Measurements from ENCODE around the gene ASH1L.

GRCh38 chr1:155487541-155487940 is 75.1 kb downstream of the ASH1L start:
- TF ChIP-seq POLR2A (IDR thresholded peaks at IDR 0.05; ENCODE audit: low read depth) (no peak), POLR2AphosphoS5 (IDR thresholded peaks at IDR 0.05) (no peak)
- TF ChIP-seq, protein P1, sequence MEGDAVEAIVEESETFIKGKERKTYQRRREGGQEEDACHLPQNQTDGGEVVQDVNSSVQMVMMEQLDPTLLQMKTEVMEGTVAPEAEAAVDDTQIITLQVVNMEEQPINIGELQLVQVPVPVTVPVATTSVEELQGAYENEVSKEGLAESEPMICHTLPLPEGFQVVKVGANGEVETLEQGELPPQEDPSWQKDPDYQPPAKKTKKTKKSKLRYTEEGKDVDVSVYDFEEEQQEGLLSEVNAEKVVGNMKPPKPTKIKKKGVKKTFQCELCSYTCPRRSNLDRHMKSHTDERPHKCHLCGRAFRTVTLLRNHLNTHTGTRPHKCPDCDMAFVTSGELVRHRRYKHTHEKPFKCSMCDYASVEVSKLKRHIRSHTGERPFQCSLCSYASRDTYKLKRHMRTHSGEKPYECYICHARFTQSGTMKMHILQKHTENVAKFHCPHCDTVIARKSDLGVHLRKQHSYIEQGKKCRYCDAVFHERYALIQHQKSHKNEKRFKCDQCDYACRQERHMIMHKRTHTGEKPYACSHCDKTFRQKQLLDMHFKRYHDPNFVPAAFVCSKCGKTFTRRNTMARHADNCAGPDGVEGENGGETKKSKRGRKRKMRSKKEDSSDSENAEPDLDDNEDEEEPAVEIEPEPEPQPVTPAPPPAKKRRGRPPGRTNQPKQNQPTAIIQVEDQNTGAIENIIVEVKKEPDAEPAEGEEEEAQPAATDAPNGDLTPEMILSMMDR (IDR thresholded peaks at IDR 0.05), result no peak
